HG03095 (cell line): ENCODE data around the gene TESPA1.
A peak's percentile ranks its signal among the peaks of the same experiment; 100 is the strongest.

Source experiments
- ATAC-seq: cut with Tn5 transposase; IDR thresholded peaks from one replicate; pipeline ENCODE4 v1.9.1; 2021; ENCODE audit warnings: moderate library complexity; ENCODE audit not compliant: unreplicated experiment

TESPA1 gene, protein sequence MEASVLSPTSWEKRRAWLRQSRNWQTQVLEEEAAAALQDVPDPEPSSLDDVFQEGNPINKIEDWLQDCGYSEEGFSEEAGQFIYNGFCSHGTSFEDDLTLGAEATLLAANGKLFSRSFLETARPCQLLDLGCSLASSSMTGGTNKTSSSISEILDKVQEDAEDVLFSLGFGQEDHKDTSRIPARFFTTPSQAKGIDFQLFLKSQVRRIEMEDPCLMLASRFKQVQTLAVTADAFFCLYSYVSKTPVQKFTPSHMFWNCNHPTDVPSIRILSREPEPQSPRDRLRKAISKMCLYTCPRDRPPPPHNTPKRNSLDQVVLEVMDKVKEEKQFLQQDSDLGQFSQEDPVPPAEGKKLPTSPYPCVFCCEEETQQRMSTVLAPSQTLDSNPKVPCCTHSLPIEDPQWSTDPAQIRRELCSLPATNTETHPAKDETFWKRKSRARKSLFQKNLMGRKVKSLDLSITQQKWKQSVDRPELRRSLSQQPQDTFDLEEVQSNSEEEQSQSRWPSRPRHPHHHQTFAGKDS

DNA sequence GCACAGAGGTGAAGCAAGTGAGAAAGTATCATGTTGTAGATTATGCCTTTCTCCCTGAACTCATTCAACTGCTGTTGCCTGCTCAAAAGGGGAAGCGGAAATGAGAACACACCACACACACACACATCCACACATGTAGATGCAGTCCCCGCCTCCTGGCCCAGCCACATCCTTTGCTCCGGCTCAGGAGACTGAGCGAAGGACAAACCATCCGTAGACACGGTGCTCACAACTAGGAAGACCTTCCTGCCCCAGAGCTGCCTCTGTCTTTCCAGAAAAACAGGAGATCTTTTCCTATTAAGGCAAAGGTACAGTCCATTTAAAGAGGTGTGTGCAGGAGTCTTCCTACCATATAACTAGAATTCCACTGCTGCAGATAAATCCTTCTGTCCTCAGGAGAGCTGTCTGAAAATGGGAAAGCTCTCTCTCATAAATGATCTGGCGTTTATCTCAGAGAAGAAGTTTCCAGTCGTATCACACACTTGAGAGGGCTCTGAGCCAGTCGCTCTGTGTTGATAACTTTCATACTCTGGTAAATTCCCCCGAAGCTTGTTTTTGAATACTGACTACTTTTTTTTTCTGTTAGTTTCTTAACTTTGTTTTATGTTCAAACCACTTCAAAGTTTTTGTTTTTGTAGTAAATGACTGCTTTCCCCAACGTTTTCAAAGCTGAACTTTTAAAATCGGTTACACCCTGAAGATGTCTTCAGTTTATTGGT, at the start of gene TESPA1:
TESPA1 (minus strand) TSS at position 105 of the 719 bp plus-strand sequence. CDS start 10,200 bp downstream, outside the sequence.
- ATAC-seq = peak; percentile 89

DNA sequence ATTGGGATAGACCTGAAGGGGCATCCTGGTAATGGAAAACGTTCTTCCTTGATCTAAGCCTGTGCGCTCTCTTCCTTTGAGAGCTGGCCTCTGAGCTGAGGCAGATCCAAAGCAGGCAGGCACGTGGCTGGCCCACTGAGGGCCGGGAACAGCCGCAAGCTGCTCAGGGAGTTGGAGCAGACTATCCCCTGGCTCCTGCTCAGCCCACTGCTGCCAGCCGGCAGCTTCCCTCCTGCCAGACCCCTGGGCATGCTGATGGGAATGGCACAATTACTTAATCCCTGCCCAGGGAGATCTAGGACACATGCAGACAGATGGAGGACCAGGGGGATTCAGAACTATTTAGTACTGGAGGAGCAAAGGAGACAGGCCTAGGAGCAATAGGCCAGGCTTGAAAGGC, 49.7 kb upstream of the TESPA1 start:
- no peak for ATAC-seq

DNA sequence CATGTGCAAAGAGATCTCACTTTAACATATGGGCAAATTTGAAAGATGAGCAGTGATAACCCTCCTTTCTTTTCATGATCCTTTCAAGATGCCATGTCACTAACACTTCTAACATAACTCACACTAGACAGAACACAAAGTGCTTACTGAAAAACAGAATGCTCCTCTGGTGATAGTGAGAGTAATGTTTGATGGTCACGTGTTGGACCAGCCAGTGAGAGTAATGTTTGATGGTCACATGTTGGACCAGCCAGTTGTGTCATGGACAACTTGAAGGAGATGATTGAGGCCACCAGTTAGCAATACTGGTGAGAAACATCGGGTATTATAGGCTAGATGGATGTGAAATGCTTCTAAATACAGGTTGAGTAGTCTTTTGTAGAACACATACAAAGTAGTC, 40.9 kb upstream of the TESPA1 start:
- ATAC-seq = no peak

GRCh38 chr12:55024575-55024974, 40.0 kb upstream of the TESPA1 start:
- no peak for ATAC-seq

- ATAC-seq = no peak
These were observed 35.2 kb upstream of the TESPA1 start, which contains the start of gene NEUROD4 for GRCh38 chr12:55019784-55020183. Gene NEUROD4, plus strand, starts transcription at chr12:55019974. Its CDS starts 6,466 bp downstream, at chr12:55026440.

GRCh38 chr12:55017416-55017925, 32.9 kb upstream of the TESPA1 start:
- ATAC-seq = no peak

GRCh38 chr12:55008944-55009585, 24.5 kb upstream of the TESPA1 start:
- no peak for ATAC-seq

GRCh38 chr12:55002355-55002754, 17.8 kb upstream of the TESPA1 start:
- ATAC-seq = no peak

GRCh38 chr12:55001198-55001868, 16.8 kb upstream of the TESPA1 start:
- no peak for ATAC-seq

DNA sequence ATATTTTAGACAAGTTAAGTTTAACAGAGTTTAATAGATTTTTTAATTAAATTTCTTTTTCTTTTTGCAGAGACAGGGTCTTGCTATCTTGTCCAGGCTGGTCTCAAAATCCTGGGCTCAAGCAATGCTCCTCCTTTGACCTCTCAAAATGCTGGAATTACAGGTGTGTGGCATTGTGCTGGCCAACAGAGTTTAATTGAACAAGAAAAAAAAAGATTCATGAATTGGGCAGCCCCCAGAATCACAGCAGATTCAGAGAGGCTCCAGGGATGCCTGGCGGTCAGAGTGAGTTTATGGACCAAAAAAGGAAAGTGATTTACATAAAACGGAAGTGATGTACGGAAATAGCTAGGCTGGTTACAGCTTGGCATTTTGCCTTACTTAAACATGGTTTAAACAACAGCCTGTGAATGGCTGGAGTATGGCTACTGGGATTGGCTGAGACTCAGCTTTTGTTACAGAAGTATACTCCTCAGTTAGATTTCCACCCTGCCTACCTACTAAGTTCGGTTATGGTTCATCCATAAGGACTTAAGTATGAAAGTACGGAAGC, 14.5 kb upstream of the TESPA1 start:
- no peak for ATAC-seq

GRCh38 chr12:54997929-54998522, 13.5 kb upstream of the TESPA1 start:
- ATAC-seq = no peak

DNA sequence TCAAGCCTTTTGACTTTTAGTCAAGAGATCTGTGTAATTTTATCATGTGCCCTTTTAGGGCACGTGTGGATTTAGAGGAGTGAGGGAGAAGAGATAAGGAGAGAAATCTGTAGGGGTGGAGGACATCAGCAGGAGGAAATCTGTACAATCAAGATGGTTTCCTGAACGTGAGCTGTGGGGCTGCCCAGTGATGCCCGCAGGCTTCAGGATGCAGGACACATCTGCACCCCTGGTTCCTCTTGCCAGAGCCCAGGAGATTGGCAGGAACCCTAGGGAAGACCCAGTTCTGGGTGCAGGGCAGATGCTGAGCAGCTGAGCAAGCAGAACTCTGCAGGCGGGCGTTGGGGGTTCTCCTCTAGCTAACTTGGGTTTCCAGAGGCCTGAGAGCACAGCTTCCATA, 11.6 kb upstream of the TESPA1 start:
- ATAC-seq = no peak

GRCh38 chr12:54993181-54993835, 8.7 kb upstream of the TESPA1 start:
- peak; percentile 31 for ATAC-seq

DNA sequence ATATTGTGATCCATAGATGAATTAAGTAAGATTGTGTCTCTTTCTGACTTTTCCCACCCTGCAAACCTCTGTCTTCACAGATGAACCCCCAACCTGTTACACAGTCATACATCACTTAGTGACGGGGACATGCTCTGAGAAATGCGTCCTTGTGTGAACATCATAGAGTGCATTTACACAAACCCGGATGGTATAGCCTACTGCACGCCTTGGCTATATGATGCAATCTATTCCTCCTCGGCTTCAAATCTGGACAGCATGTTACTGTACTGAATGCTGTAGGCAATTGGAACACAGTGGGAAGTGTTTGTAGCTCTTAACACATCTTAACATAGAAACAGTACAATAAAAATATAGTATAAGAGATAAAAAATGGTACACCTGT, 7.4 kb upstream of the TESPA1 start:
- ATAC-seq = peak; percentile 42

GRCh38 chr12:54991161-54991990, 6.8 kb upstream of the TESPA1 start:
- ATAC-seq = peak; percentile 75

DNA sequence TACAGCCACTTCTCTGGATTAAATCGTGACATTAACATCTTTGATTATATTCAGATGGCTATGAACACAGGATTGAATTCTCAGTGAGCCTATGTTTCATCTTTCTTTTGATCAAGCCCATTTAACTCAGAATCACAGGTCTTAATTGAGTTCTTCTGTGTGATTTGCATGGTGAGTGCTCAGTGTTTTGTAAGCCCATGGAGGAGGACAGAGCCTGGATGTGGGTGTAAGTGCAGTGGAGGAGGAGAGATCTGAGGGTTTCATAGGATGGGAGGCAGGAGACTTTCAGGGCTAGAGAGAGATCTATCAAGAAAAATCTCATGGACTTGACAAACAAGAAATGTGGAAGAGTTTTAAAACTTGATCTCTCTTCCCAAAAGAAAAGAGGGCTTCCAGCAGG, 5.3 kb upstream of the TESPA1 start:
- no peak for ATAC-seq

GRCh38 chr12:54988402-54989054, 4.0 kb upstream of the TESPA1 start:
- ATAC-seq = no peak

DNA sequence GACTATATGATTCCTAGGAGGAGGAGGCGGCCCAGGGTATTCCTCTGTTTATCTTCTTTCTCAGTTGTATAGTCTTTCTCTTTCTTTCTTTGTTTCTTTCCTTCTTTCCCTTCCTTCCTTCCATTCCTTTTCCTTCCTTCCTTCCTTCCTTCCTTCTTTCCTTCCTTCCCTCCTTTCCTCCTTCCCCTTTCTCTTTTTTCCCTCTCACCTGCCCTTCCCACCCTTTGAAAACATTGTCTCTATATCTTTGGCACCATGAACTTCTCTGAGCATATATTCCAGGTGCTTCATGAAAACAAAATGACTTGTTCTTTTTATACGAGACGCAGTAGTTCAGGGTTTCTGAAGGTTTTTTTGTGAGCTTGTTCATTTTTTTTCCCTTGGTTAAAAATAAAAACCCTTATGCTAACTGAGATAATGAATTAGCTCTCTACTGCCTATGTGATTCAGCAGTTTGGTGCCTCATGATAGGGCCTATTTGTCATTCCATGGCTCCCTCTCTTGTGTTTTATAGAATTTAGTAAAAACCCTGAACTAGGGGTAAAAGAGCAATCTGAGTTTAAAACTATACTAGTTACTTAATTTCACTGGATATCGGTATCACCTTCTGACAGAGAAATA, 3.2 kb upstream of the TESPA1 start:
- no peak for ATAC-seq
